ENCODE results near the gene STXBP5L. TPM values are rescaled to one million over a fixed set of nuclear protein-coding genes. Genes with fewer than 3 reads are reported as not detected.

STXBP5L gene
- total and polyA plus RNA-seq, 10 of the 15 experiments (the other 5 are each of a cell fraction or from before 2014, with no cell fraction given): under 0.01 to 0.08 (median 0.04) TPM; not detected in 6

- ChIA-PET SMC1A (ENCODE audit: uncharacterized antibody, unreplicated experiment) (no interaction called here), RAD21 (ENCODE audit: unreplicated experiment) (no interaction called here), POLR2A (no interaction called here), CTCF (interaction anchor here (0.7 to 1.5 kb wide), 2 partner anchors 9 to 388 kb away, joined by 3 read pairs; no protein-coding TSS in a partner anchor)
- Histone ChIP-seq H3K9ac (ENCODE audit: control insufficient read depth, insufficient read depth, low read length) (no peak overlapping the region), H3K9me3 (replicated peaks; ENCODE audit: control insufficient read depth, insufficient read depth, low read length) (no peaks in the 10 kb centered on the region), H3K4me1 (ENCODE audit: control insufficient read depth, insufficient read depth, low read length) (no peaks in the 10 kb centered on the region), H4K20me1 (ENCODE audit: control insufficient read depth, insufficient read depth) (no peaks in the 10 kb centered on the region), H3K36me3 (ENCODE audit: control insufficient read depth in 2 of 2, insufficient read depth in 2 of 2, low read length in 1 of 2) (no peaks in the 10 kb centered on the region), H3K79me2 (ENCODE audit: control insufficient read depth, insufficient read depth, low read length) (no peaks in the 10 kb centered on the region), H3K27ac (ENCODE audit: control insufficient read depth, insufficient read depth) (no peak overlapping the region), H2AFZ (ENCODE audit: control insufficient read depth, low read depth, low read length) (no peak overlapping the region), H3K4me2 (ENCODE audit: control insufficient read depth, insufficient read depth) (no peak overlapping the region), H3K27me3 (replicated peaks in 1 of 2; ENCODE audit: control insufficient read depth in 2 of 2, insufficient read depth in 2 of 2, low read length in 1 of 2) (no peaks in the 10 kb centered on the region), H3K4me3 (no peak overlapping the region)
- ATAC-seq (no peak), FAIRE-seq (no peak), DNase-seq (ENCODE audit: low read depth, low spot score) (no peak)
- in situ Hi-C loops (cut with MboI) (no loop called here), intact Hi-C loops (cut with micrococcal nuclease; ENCODE audit: unreplicated experiment) (no loop called here)
- no TSS peak for BruUV-seq (replicated peaks)
- 100% methylated on average over 2 of the region's 2 CpGs for WGBS (ENCODE audit: insufficient coverage, insufficient replicate concordance, low lambda C conversion rate, missing lambda C conversion rate)
- TF ChIP-seq, protein P1, sequence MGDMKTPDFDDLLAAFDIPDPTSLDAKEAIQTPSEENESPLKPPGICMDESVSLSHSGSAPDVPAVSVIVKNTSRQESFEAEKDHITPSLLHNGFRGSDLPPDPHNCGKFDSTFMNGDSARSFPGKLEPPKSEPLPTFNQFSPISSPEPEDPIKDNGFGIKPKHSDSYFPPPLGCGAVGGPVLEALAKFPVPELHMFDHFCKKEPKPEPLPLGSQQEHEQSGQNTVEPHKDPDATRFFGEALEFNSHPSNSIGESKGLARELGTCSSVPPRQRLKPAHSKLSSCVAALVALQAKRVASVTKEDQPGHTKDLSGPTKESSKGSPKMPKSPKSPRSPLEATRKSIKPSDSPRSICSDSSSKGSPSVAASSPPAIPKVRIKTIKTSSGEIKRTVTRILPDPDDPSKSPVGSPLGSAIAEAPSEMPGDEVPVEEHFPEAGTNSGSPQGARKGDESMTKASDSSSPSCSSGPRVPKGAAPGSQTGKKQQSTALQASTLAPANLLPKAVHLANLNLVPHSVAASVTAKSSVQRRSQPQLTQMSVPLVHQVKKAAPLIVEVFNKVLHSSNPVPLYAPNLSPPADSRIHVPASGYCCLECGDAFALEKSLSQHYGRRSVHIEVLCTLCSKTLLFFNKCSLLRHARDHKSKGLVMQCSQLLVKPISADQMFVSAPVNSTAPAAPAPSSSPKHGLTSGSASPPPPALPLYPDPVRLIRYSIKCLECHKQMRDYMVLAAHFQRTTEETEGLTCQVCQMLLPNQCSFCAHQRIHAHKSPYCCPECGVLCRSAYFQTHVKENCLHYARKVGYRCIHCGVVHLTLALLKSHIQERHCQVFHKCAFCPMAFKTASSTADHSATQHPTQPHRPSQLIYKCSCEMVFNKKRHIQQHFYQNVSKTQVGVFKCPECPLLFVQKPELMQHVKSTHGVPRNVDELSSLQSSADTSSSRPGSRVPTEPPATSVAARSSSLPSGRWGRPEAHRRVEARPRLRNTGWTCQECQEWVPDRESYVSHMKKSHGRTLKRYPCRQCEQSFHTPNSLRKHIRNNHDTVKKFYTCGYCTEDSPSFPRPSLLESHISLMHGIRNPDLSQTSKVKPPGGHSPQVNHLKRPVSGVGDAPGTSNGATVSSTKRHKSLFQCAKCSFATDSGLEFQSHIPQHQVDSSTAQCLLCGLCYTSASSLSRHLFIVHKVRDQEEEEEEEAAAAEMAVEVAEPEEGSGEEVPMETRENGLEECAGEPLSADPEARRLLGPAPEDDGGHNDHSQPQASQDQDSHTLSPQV (IDR thresholded peaks at IDR 0.05): no peak
- TF ChIP-seq BHLHE40 (IDR thresholded peaks at IDR 0.05; ENCODE audit: borderline replicate concordance in 1 of 2, low read depth in 2 of 2, low read length in 1 of 2) (no peak), NR2F1 (conservative IDR thresholded peaks at IDR 0.05) (no peak), E4F1 (IDR thresholded peaks at IDR 0.05; ENCODE audit: borderline replicate concordance, partially characterized antibody) (no peak), ZNF24 (IDR thresholded peaks at IDR 0.05) (no peak), SREBF1 (IDR thresholded peaks at IDR 0.05; ENCODE audit: low read length) (no peak), CHD1 (IDR thresholded peaks at IDR 0.05; ENCODE audit: low read depth, low read length) (no peak), RUNX3 (IDR thresholded peaks at IDR 0.05; ENCODE audit: low read length) (no peak)
- TF ChIP-seq, protein P2, sequence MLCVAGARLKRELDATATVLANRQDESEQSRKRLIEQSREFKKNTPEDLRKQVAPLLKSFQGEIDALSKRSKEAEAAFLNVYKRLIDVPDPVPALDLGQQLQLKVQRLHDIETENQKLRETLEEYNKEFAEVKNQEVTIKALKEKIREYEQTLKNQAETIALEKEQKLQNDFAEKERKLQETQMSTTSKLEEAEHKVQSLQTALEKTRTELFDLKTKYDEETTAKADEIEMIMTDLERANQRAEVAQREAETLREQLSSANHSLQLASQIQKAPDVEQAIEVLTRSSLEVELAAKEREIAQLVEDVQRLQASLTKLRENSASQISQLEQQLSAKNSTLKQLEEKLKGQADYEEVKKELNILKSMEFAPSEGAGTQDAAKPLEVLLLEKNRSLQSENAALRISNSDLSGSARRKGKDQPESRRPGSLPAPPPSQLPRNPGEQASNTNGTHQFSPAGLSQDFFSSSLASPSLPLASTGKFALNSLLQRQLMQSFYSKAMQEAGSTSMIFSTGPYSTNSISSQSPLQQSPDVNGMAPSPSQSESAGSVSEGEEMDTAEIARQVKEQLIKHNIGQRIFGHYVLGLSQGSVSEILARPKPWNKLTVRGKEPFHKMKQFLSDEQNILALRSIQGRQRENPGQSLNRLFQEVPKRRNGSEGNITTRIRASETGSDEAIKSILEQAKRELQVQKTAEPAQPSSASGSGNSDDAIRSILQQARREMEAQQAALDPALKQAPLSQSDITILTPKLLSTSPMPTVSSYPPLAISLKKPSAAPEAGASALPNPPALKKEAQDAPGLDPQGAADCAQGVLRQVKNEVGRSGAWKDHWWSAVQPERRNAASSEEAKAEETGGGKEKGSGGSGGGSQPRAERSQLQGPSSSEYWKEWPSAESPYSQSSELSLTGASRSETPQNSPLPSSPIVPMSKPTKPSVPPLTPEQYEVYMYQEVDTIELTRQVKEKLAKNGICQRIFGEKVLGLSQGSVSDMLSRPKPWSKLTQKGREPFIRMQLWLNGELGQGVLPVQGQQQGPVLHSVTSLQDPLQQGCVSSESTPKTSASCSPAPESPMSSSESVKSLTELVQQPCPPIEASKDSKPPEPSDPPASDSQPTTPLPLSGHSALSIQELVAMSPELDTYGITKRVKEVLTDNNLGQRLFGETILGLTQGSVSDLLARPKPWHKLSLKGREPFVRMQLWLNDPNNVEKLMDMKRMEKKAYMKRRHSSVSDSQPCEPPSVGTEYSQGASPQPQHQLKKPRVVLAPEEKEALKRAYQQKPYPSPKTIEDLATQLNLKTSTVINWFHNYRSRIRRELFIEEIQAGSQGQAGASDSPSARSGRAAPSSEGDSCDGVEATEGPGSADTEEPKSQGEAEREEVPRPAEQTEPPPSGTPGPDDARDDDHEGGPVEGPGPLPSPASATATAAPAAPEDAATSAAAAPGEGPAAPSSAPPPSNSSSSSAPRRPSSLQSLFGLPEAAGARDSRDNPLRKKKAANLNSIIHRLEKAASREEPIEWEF (IDR thresholded peaks at IDR 0.05; ENCODE audit: insufficient replicate concordance, low read depth, low read length): no peak
- TF ChIP-seq, protein P3, sequence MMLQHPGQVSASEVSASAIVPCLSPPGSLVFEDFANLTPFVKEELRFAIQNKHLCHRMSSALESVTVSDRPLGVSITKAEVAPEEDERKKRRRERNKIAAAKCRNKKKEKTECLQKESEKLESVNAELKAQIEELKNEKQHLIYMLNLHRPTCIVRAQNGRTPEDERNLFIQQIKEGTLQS (IDR thresholded peaks at IDR 0.05; ENCODE audit: borderline replicate concordance, extremely low read depth, low read depth, low read length): no peak
Observed at GRCh38 chr3:121414924-121415323, 506.9 kb downstream of the STXBP5L start.
